Breast epithelium (tissue), 4 donors: ENCODE measurements around the gene NAV3. TPM values are rescaled to one million over a fixed set of nuclear protein-coding genes. Genes with fewer than 3 reads are reported as not detected.

Experiments
- DNase-seq, 2 donors: peaks; one replicate each; pipeline ENCODE4 v3.0.0-alpha.2; 2019; ENCODE audit warnings: low spot score in 2 of 2
- H3K27ac ChIP-seq, 2 donors: fragments of 200-600 bp; sonication (generic) in 1 of 2; one replicate each; pipeline ENCODE4 v1.5.1; 2016 to 2019; ENCODE audit warnings: mild to moderate bottlenecking in 1 of 2
- H3K27me3 ChIP-seq, 2 donors: fragments of 200-600 bp; sonication (generic) in 1 of 2; one replicate each; pipeline versions ENCODE4 v1.5.1 to v1.6.0; 2017 to 2019; ENCODE audit warnings: control low read depth in 1 of 2, mild to moderate bottlenecking in 1 of 2
- H3K36me3 ChIP-seq: fragments of 200-600 bp; one replicate; pipeline ENCODE4 v1.5.1; 2019
- H3K4me1 ChIP-seq, 2 donors: fragments of 200-600 bp; sonication (generic); one replicate each; pipeline ENCODE4 v1.5.1; 2016 to 2019; ENCODE audit warnings: control low read depth in 1 of 2
- H3K4me3 ChIP-seq, 3 donors: fragments of 200-600 bp; sonication (generic); 1 replicate in 2 of 3; 2 replicates in 1 of 3; pipeline ENCODE4 v1.5.1; 2016 to 2019; ENCODE audit warnings: mild to moderate bottlenecking in 3 of 3, moderate library complexity in 2 of 3
- H3K9me3 ChIP-seq, 2 donors: fragments of 200-600 bp; sonication (generic) in 1 of 2; one replicate each; pipeline ENCODE4 v1.5.1; 2016 to 2019; ENCODE audit warnings: control low read depth in 1 of 2
- CTCF ChIP-seq, 3 donors: fragments of 450-650 bp; IDR thresholded peaks; one replicate each; pipeline ENCODE4 v1.5.1; 2016 to 2017; ENCODE audit warnings: antibody characterized with exemption in 3 of 3, mild to moderate bottlenecking in 3 of 3, moderate library complexity in 3 of 3
- POLR2A ChIP-seq: fragments of 450-650 bp; IDR thresholded peaks from one replicate; pipeline ENCODE4 v1.6.1; 2016; ENCODE audit warnings: antibody characterized with exemption, mild to moderate bottlenecking, moderate library complexity
- POLR2AphosphoS5 ChIP-seq, 3 donors: sonication (generic); formaldehyde crosslinking; IDR thresholded peaks; one replicate each; pipeline ENCODE4 v1.6.1; 2017; ENCODE audit warnings: antibody characterized with exemption in 3 of 3
- intact Hi-C: fragments of 100-400 bp; cut with DNase I; formaldehyde crosslinking; loops from one replicate; pipeline ENCODE4 v1.15.1; 2023; ENCODE audit warnings: low total_unique reads
- total RNA-seq, 3 donors: library from RNA; depleted of rRNA; stranded (reverse); fragments of >200 nt; gene quantifications; one replicate each; pipeline ENCODE4 v1.1.0, GENCODE V29; 2016

NAV3 gene
- total RNA-seq, 3 donors from 2014 or later = 25.6 to 46.1 (median 41.1) TPM

GRCh38 chr12:77821699-77822203, 8.9 kb upstream of the NAV3 start:
- H3K36me3 ChIP-seq = no peaks in the 10 kb centered on the region
- intact Hi-C loops = no loop called here
- H3K27ac ChIP-seq = no peak overlapping the region
- DNase-seq = no peak
- no peaks in the 10 kb centered on the region for H3K9me3 ChIP-seq
- H3K27me3 ChIP-seq = no peaks in the 10 kb centered on the region
- no peaks in the 10 kb centered on the region for H3K4me1 ChIP-seq
- H3K4me3 ChIP-seq = no peak overlapping the region
- TF ChIP-seq POLR2AphosphoS5 (IDR thresholded peaks at IDR 0.05) (no peak), CTCF (IDR thresholded peaks at IDR 0.05) (no peak), POLR2A (no peak)

- DNase-seq = no peak
- no peak for TF ChIP-seq POLR2AphosphoS5 (IDR thresholded peaks at IDR 0.05)
- TF ChIP-seq CTCF (IDR thresholded peaks at IDR 0.05) = no peak
- no peak for TF ChIP-seq POLR2A
- intact Hi-C loops = no loop called here
- H3K4me3 ChIP-seq = no peak overlapping the region
- H3K27me3 ChIP-seq = no peaks in the 10 kb centered on the region
- H3K9me3 ChIP-seq = no peaks in the 10 kb centered on the region
- H3K27ac ChIP-seq = no peak overlapping the region
- no peaks in the 10 kb centered on the region for H3K36me3 ChIP-seq
- no peaks in the 10 kb centered on the region for H3K4me1 ChIP-seq
Observed at GRCh38 chr12:77833329-77833728, 2.6 kb downstream of the NAV3 start.

- Histone ChIP-seq H3K9me3 (no peaks in the 10 kb centered on the region), H3K27me3 (no peaks in the 10 kb centered on the region), H3K4me3 (no peak overlapping the region), H3K4me1 (no peaks in the 10 kb centered on the region), H3K36me3 (no peaks in the 10 kb centered on the region), H3K27ac (no peak overlapping the region)
- intact Hi-C loops = no loop called here
- TF ChIP-seq CTCF (IDR thresholded peaks at IDR 0.05) = no peak
- no peak for TF ChIP-seq POLR2A
- no peak for TF ChIP-seq POLR2AphosphoS5 (IDR thresholded peaks at IDR 0.05)
- no peak for DNase-seq
Observed at GRCh38 chr12:77834618-77835017, 3.9 kb downstream of the NAV3 start.

- TF ChIP-seq POLR2AphosphoS5 (IDR thresholded peaks at IDR 0.05) = no peak
- TF ChIP-seq POLR2A = no peak
- TF ChIP-seq CTCF (IDR thresholded peaks at IDR 0.05) = no peak
- H3K4me1 ChIP-seq = no peaks in the 10 kb centered on the region
- intact Hi-C loops = no loop called here
- no peak overlapping the region for H3K4me3 ChIP-seq
- H3K27me3 ChIP-seq = no peaks in the 10 kb centered on the region
- no peak overlapping the region for H3K27ac ChIP-seq
- no peaks in the 10 kb centered on the region for H3K36me3 ChIP-seq
- no peaks in the 10 kb centered on the region for H3K9me3 ChIP-seq
- DNase-seq = no peak
Observed at GRCh38 chr12:77835969-77836368, 5.3 kb downstream of the NAV3 start.

- H3K36me3 ChIP-seq = no peaks in the 10 kb centered on the region
- intact Hi-C loops = no loop called here
- no peak for TF ChIP-seq CTCF (IDR thresholded peaks at IDR 0.05)
- no peak for TF ChIP-seq POLR2AphosphoS5 (IDR thresholded peaks at IDR 0.05)
- TF ChIP-seq POLR2A = no peak
- H3K9me3 ChIP-seq = no peaks in the 10 kb centered on the region
- no peak overlapping the region for H3K4me3 ChIP-seq
- no peaks in the 10 kb centered on the region for H3K4me1 ChIP-seq
- no peak for DNase-seq
- H3K27ac ChIP-seq = peak overlapping the region in 1 of 2 donors; percentile 28
- H3K27me3 ChIP-seq = no peaks in the 10 kb centered on the region
Observed at GRCh38 chr12:77837876-77838291, 7.2 kb downstream of the NAV3 start.
